T-cell (primary cell): Measurements from ENCODE around the gene SKAP2. TPM values are rescaled to one million over a fixed set of nuclear protein-coding genes. Genes with fewer than 3 reads are reported as not detected.

Experiments used
- ATAC-seq, 4 experiments: fragments of 200-7000 bp in 3 of 4; fragments of 150-1000 bp in 1 of 4; cut with Tn5 transposase; replicated peaks in 1 of 4; 1 replicate in 3 of 4; 2 replicates in 1 of 4; pipeline ENCODE4 v1.10.0; 2021; ENCODE audit warnings: moderate library complexity in 3 of 4, mild to moderate bottlenecking in 2 of 4, moderate number of reproducible peaks in 1 of 4
- CTCF ChIA-PET, 2 donors: fragments of 300-600 bp; sonication (Branson Sonifier 250); formaldehyde crosslinking; loops; one replicate each; lab custom pipeline; 2022; ENCODE audit warnings: antibody characterized with exemption in 2 of 2; lab: Charles Lee
- POLR2A ChIA-PET, 2 donors: fragments of 300-600 bp; sonication (Branson Sonifier 250); formaldehyde crosslinking; loops; one replicate each; lab custom pipeline; 2022; ENCODE audit warnings: antibody characterized with exemption in 2 of 2; lab: Charles Lee
- DNase-seq, 35 experiments: peaks; one replicate each; pipeline versions ENCODE4 v3.0.0 to v3.0.0-alpha.2; 2013 to 2023
- H3K27ac ChIP-seq: one replicate; pipeline ENCODE4 v1.5.1; 2013; ENCODE audit warnings: low read length
- H3K27me3 ChIP-seq, 2 experiments: replicated peaks in 1 of 2; 1 replicate in 1 of 2; 2 replicates in 1 of 2; pipeline versions ENCODE4 v1.6.1 to v1.7.0; 2013; ENCODE audit warnings: low read length in 1 of 2, mixed read lengths in 1 of 2; ENCODE audit not compliant: control insufficient read depth in 2 of 2, insufficient read depth in 2 of 2; ENCODE audit errors: extremely low read depth in 1 of 2
- H3K36me3 ChIP-seq, 2 donors: 1 replicate in 1 of 2; 2 replicates in 1 of 2; pipeline versions ENCODE4 v1.6.1 to v1.7.0; 2013; ENCODE audit warnings: low read length in 1 of 2; ENCODE audit not compliant: control insufficient read depth in 2 of 2, insufficient read depth in 1 of 2; ENCODE audit errors: extremely low read depth in 1 of 2
- H3K4me1 ChIP-seq, 2 experiments: 1 replicate in 1 of 2; 2 replicates in 1 of 2; pipeline versions ENCODE4 v1.6.1 to v1.7.0; 2013; ENCODE audit warnings: low read length in 2 of 2, mixed read lengths in 1 of 2; ENCODE audit not compliant: insufficient read depth in 2 of 2, control insufficient read depth in 1 of 2; ENCODE audit errors: extremely low read depth in 1 of 2
- H3K4me3 ChIP-seq, 2 donors: 1 replicate in 1 of 2; 2 replicates in 1 of 2; pipeline versions ENCODE4 v1.5.1 to v1.7.0; 2013; ENCODE audit warnings: mild to moderate bottlenecking in 2 of 2, low read length in 1 of 2, moderate library complexity in 1 of 2; ENCODE audit not compliant: control insufficient read depth in 1 of 2; ENCODE audit errors: extremely low read depth in 1 of 2
- H3K9me3 ChIP-seq: 2 replicates; pipeline ENCODE4 v1.7.0; 2013
- H3K27ac Mint-ChIP-seq, 2 donors: one replicate each; pipeline ENCODE4 v1.8.0; 2020 to 2021; ENCODE audit warnings: mild to moderate bottlenecking in 2 of 2, mixed read lengths in 2 of 2
- H3K27me3 Mint-ChIP-seq, 2 donors: one replicate each; pipeline ENCODE4 v1.8.0; 2021 to 2022; ENCODE audit warnings: mixed read lengths in 2 of 2
- H3K36me3 Mint-ChIP-seq: one replicate; pipeline ENCODE4 v1.8.0; 2021; ENCODE audit warnings: mixed read lengths
- H3K4me1 Mint-ChIP-seq, 3 donors: one replicate each; pipeline ENCODE4 v1.8.0; 2020 to 2022; ENCODE audit warnings: mixed read lengths in 3 of 3, mild to moderate bottlenecking in 1 of 3
- H3K4me3 Mint-ChIP-seq, 3 donors: one replicate each; pipeline ENCODE4 v1.8.0; 2020 to 2022; ENCODE audit warnings: mild to moderate bottlenecking in 3 of 3, mixed read lengths in 3 of 3, moderate library complexity in 3 of 3
- H3K9me3 Mint-ChIP-seq, 3 donors: one replicate each; pipeline ENCODE4 v1.8.0; 2020 to 2022; ENCODE audit warnings: mixed read lengths in 3 of 3
- WGBS: methylation state at CpG from one replicate; pipeline ENCODE4 v1.1.5; 2013; ENCODE audit warnings: missing lambda C conversion rate; ENCODE audit not compliant: insufficient coverage; 5-methylcytosine and 5-hydroxymethylcytosine counted together
- total RNA-seq, 35 experiments: library from RNA in 6 of 35; stranded (reverse) in 6 of 35; fragments of 120-200 nt in 1 of 35; gene quantifications; one replicate each; pipeline versions ENCODE4 v1.2.1 to v1.2.4 and lab custom pipeline; 2013 to 2026

SKAP2 gene
- total RNA-seq, 5 donors from 2014 or later (not counting 1 experiment from before 2014, with no cell fraction given) = 4.8 to 8.9 (median 7.7) TPM

- H3K4me3 Mint-ChIP-seq = no peak overlapping the region
- H3K27me3 Mint-ChIP-seq = peaks cover 4 to 15% of the 10 kb centered on the region in 2 donors
- no peaks in the 10 kb centered on the region for H3K9me3 Mint-ChIP-seq
- no peak overlapping the region for H3K4me3 ChIP-seq
- ATAC-seq (no peak), DNase-seq (no peak)
- H3K4me1 Mint-ChIP-seq = no peaks in the 10 kb centered on the region
- ChIA-PET POLR2A (no interaction called here), CTCF (interaction anchor here in 1 of 2 donors (0.6 kb wide), 1 partner anchor 26 kb away, joined by 3 read pairs; no protein-coding TSS in a partner anchor)
- no peaks in the 10 kb centered on the region for H3K36me3 Mint-ChIP-seq
- H3K4me1 ChIP-seq = no peaks in the 10 kb centered on the region
- H3K27me3 ChIP-seq = no peaks in the 10 kb centered on the region
- H3K27ac ChIP-seq = no peak overlapping the region
- no peaks in the 10 kb centered on the region for H3K36me3 ChIP-seq
- H3K27ac Mint-ChIP-seq = no peak overlapping the region
- WGBS = 100% methylated on average over 1 of the region's 2 CpGs
- H3K9me3 ChIP-seq = no peaks in the 10 kb centered on the region
Observed at GRCh38 chr7:26655781-26656180, 208.6 kb downstream of the SKAP2 start.

GRCh38 chr7:26653430-26654399, 210.7 kb downstream of the SKAP2 start:
- no peak for DNase-seq
- Histone ChIP-seq H3K27me3 (no peaks in the 10 kb centered on the region), H3K4me3 (no peak overlapping the region), H3K9me3 (no peaks in the 10 kb centered on the region), H3K36me3 (no peaks in the 10 kb centered on the region), H3K4me1 (no peaks in the 10 kb centered on the region), H3K27ac (no peak overlapping the region)
- H3K9me3 Mint-ChIP-seq = no peaks in the 10 kb centered on the region
- no peak overlapping the region for H3K4me3 Mint-ChIP-seq
- no peaks in the 10 kb centered on the region for H3K36me3 Mint-ChIP-seq
- ATAC-seq = no peak
- peaks cover 12 to 15% of the 10 kb centered on the region in 2 donors for H3K27me3 Mint-ChIP-seq
- CTCF ChIA-PET = no interaction called here
- H3K4me1 Mint-ChIP-seq = no peaks in the 10 kb centered on the region
- POLR2A ChIA-PET = no interaction called here
- no peak overlapping the region for H3K27ac Mint-ChIP-seq
- WGBS = no CpG with 5 or more reads among the region's 8 CpGs

GRCh38 chr7:26652401-26653100, 211.8 kb downstream of the SKAP2 start:
- Histone ChIP-seq H3K27me3 (no peaks in the 10 kb centered on the region), H3K27ac (no peak overlapping the region), H3K9me3 (no peaks in the 10 kb centered on the region), H3K4me1 (no peaks in the 10 kb centered on the region), H3K4me3 (no peak overlapping the region), H3K36me3 (no peaks in the 10 kb centered on the region)
- ChIA-PET CTCF (no interaction called here), POLR2A (no interaction called here)
- H3K36me3 Mint-ChIP-seq = no peaks in the 10 kb centered on the region
- ATAC-seq = no peak
- no peak for DNase-seq
- H3K9me3 Mint-ChIP-seq = no peaks in the 10 kb centered on the region
- H3K27me3 Mint-ChIP-seq = peaks cover 10 to 12% of the 10 kb centered on the region in 2 donors
- H3K4me1 Mint-ChIP-seq = no peaks in the 10 kb centered on the region
- H3K27ac Mint-ChIP-seq = no peak overlapping the region
- no peak overlapping the region for H3K4me3 Mint-ChIP-seq
- WGBS = 88% methylated on average over 1 of the region's 8 CpGs

- H3K36me3 Mint-ChIP-seq = no peaks in the 10 kb centered on the region
- peaks cover 6 to 8% of the 10 kb centered on the region in 2 donors for H3K27me3 Mint-ChIP-seq
- H3K4me1 ChIP-seq = no peaks in the 10 kb centered on the region
- H3K9me3 Mint-ChIP-seq = no peaks in the 10 kb centered on the region
- no peaks in the 10 kb centered on the region for H3K27me3 ChIP-seq
- no peak overlapping the region for H3K4me3 Mint-ChIP-seq
- no peak for ATAC-seq
- H3K27ac Mint-ChIP-seq = no peak overlapping the region
- no peaks in the 10 kb centered on the region for H3K4me1 Mint-ChIP-seq
- no peak overlapping the region for H3K27ac ChIP-seq
- no peaks in the 10 kb centered on the region for H3K9me3 ChIP-seq
- no peaks in the 10 kb centered on the region for H3K36me3 ChIP-seq
- ChIA-PET CTCF (no interaction called here), POLR2A (no interaction called here)
- WGBS = no CpG with 5 or more reads among the region's 2 CpGs
- H3K4me3 ChIP-seq = no peak overlapping the region
- no peak for DNase-seq
Observed at GRCh38 chr7:26650103-26650502, 214.3 kb downstream of the SKAP2 start.

- no peaks in the 10 kb centered on the region for H3K36me3 Mint-ChIP-seq
- Histone ChIP-seq H3K27ac (no peak overlapping the region), H3K4me3 (no peak overlapping the region), H3K9me3 (no peaks in the 10 kb centered on the region), H3K36me3 (no peaks in the 10 kb centered on the region), H3K4me1 (no peaks in the 10 kb centered on the region), H3K27me3 (no peaks in the 10 kb centered on the region)
- WGBS = 100% methylated on average over 1 of the region's 3 CpGs
- H3K4me1 Mint-ChIP-seq = no peaks in the 10 kb centered on the region
- no peak overlapping the region for H3K27ac Mint-ChIP-seq
- ATAC-seq (no peak), DNase-seq (no peak)
- H3K27me3 Mint-ChIP-seq = peaks cover 4 to 8% of the 10 kb centered on the region in 2 donors
- POLR2A ChIA-PET = no interaction called here
- H3K4me3 Mint-ChIP-seq = no peak overlapping the region
- CTCF ChIA-PET = no interaction called here
- H3K9me3 Mint-ChIP-seq = no peaks in the 10 kb centered on the region
Observed at GRCh38 chr7:26649388-26649787, 215.0 kb downstream of the SKAP2 start.

GRCh38 chr7:26648554-26648953, 215.8 kb downstream of the SKAP2 start:
- CTCF ChIA-PET = no interaction called here
- ATAC-seq = no peak
- no peak for DNase-seq
- H3K4me3 ChIP-seq = no peak overlapping the region
- no peaks in the 10 kb centered on the region for H3K9me3 Mint-ChIP-seq
- no peaks in the 10 kb centered on the region for H3K36me3 Mint-ChIP-seq
- no peaks in the 10 kb centered on the region for H3K4me1 ChIP-seq
- no peak overlapping the region for H3K4me3 Mint-ChIP-seq
- POLR2A ChIA-PET = no interaction called here
- H3K27me3 ChIP-seq = no peaks in the 10 kb centered on the region
- H3K36me3 ChIP-seq = no peaks in the 10 kb centered on the region
- H3K4me1 Mint-ChIP-seq = no peaks in the 10 kb centered on the region
- no CpG with 5 or more reads among the region's 2 CpGs for WGBS
- no peak overlapping the region for H3K27ac ChIP-seq
- no peaks in the 10 kb centered on the region for H3K9me3 ChIP-seq
- H3K27ac Mint-ChIP-seq = no peak overlapping the region
- H3K27me3 Mint-ChIP-seq = peaks cover 0 to 8% of the 10 kb centered on the region in 2 donors
